HEK293T (cell line): ENCODE measurements around the gene BIRC6.
"Not testable (repeated sequence)": the region's sequence is repeated elsewhere in the genome, so short reads cannot be mapped to it uniquely, and the experiment has no call there.

Experiments used
- CTCF ChIA-PET: fragments of 350-600 bp; formaldehyde crosslinking; extraction: SDS; loops from one replicate; lab custom pipeline; 2021; ENCODE audit warnings: antibody characterized with exemption, inconsistent platforms; lab: Yijun Ruan, JAX
- POLR2A ChIA-PET: fragments of 350-600 bp; formaldehyde crosslinking; extraction: SDS; loops from one replicate; lab custom pipeline; 2020; ENCODE audit warnings: antibody characterized with exemption, inconsistent platforms; lab: Yijun Ruan, JAX
- DNase-seq: peaks from one replicate; pipeline ENCODE4 v3.0.0; 2012; ENCODE audit warnings: mixed read lengths; ENCODE audit errors: extremely low spot score
- ARNT ChIP-seq: fragments of 450-650 bp; IDR thresholded peaks from 2 replicates; pipeline ENCODE4 v1.6.1; 2017; ENCODE audit warnings: mild to moderate bottlenecking
- BHLHE40 ChIP-seq: fragments of 450-650 bp; IDR thresholded peaks from 2 replicates; pipeline ENCODE4 v1.6.1; 2016; ENCODE audit warnings: mild to moderate bottlenecking, moderate library complexity, borderline replicate concordance
- CTBP1 ChIP-seq: fragments of 450-650 bp; IDR thresholded peaks from 2 replicates; pipeline ENCODE4 v1.6.1; 2016; ENCODE audit warnings: borderline replicate concordance
- ELF4 ChIP-seq: fragments of 450-650 bp; IDR thresholded peaks from 2 replicates; pipeline ENCODE4 v1.6.1; 2017; ENCODE audit warnings: antibody characterized with exemption
- FOXA1 ChIP-seq: fragments of 450-650 bp; IDR thresholded peaks from 2 replicates; pipeline ENCODE4 v1.6.1; 2016; ENCODE audit warnings: mild to moderate bottlenecking
- FOXK2 ChIP-seq: fragments of 450-650 bp; IDR thresholded peaks from 2 replicates; pipeline ENCODE4 v1.6.1; 2016; ENCODE audit warnings: mild to moderate bottlenecking
- FOXM1 ChIP-seq: fragments of 450-650 bp; IDR thresholded peaks from 2 replicates; pipeline ENCODE4 v1.6.1; 2017; ENCODE audit warnings: mild to moderate bottlenecking, borderline replicate concordance
- HDGF ChIP-seq: fragments of 450-650 bp; IDR thresholded peaks from 2 replicates; pipeline ENCODE4 v1.6.1; 2017; ENCODE audit warnings: antibody characterized with exemption, borderline replicate concordance
- L3MBTL2 ChIP-seq: fragments of 450-650 bp; conservative IDR thresholded peaks from 2 replicates; pipeline ENCODE4 v1.6.1; 2016; ENCODE audit warnings: mild to moderate bottlenecking
- LEF1 ChIP-seq: fragments of 450-650 bp; IDR thresholded peaks from 2 replicates; pipeline ENCODE4 v1.6.1; 2017; ENCODE audit warnings: mild to moderate bottlenecking, borderline replicate concordance
- NFRKB ChIP-seq: fragments of 450-650 bp; IDR thresholded peaks from 2 replicates; pipeline ENCODE4 v1.6.1; 2016; ENCODE audit warnings: mild to moderate bottlenecking, moderate library complexity
- SP1 ChIP-seq: fragments of 450-650 bp; IDR thresholded peaks from 2 replicates; pipeline ENCODE4 v1.6.1; 2017
- SUZ12 ChIP-seq: fragments of 450-650 bp; IDR thresholded peaks from 2 replicates; pipeline ENCODE4 v1.6.1; 2016; ENCODE audit warnings: mild to moderate bottlenecking
- TARDBP ChIP-seq: fragments of 450-650 bp; IDR thresholded peaks from 2 replicates; pipeline ENCODE4 v1.6.1; 2016
- ZNF384 ChIP-seq: fragments of 450-650 bp; IDR thresholded peaks from 2 replicates; pipeline ENCODE4 v1.6.1; 2016
- TF ChIP-seq, protein P1 (sequence below): fragments of 450-650 bp; IDR thresholded peaks from 2 replicates; pipeline ENCODE4 v1.6.1; 2016

Gene BIRC6

DNA sequence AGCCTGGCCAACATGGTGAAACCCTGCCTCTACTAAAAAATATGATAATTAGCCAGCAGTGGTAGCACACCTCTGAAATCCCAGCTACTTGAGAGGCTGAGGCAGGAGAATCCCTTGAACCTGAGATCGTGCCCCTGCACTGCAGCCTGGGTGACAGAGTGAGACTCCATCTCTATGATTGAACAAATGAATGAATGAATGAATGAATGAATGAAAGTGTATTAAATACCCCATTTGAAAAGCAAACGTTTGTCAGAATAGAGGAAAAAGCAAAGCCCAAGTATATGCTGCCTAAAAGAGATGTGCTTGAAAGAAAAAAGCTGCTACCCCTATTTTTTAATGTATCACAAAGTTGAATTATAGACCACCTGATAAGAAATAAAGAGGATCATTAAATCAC lies 181.9 kb downstream of the BIRC6 start:
- CTCF ChIA-PET = interaction anchor here (0.7 kb wide), 1 partner anchor 281 kb away, joined by 5 read pairs; no protein-coding TSS in a partner anchor

GRCh38 chr2:32552483-32552882 lies 195.7 kb downstream of the BIRC6 start:
- DNase-seq, CTCF ChIA-PET, POLR2A ChIA-PET: not testable (repeated sequence)

More for the DNA sequence above, 181.9 kb downstream of the BIRC6 start:
- TF ChIP-seq L3MBTL2 (no peak), ARNT (no peak), CTBP1 (no peak), SP1 (no peak), ZNF384 (no peak), NFRKB (no peak)
- DNase-seq = no peak
- POLR2A ChIA-PET = no interaction called here

GRCh38 chr2:32553829-32554432 lies 197.1 kb downstream of the BIRC6 start:
- CTCF ChIA-PET = no interaction called here
- DNase-seq = peak; percentile 25
- POLR2A ChIA-PET = no interaction called here
- TF ChIP-seq LEF1 = no peak
- no peak for TF ChIP-seq ARNT
- TF ChIP-seq ELF4 = no peak
- TF ChIP-seq TARDBP = no peak
- no peak for TF ChIP-seq L3MBTL2
- TF ChIP-seq, protein P1, sequence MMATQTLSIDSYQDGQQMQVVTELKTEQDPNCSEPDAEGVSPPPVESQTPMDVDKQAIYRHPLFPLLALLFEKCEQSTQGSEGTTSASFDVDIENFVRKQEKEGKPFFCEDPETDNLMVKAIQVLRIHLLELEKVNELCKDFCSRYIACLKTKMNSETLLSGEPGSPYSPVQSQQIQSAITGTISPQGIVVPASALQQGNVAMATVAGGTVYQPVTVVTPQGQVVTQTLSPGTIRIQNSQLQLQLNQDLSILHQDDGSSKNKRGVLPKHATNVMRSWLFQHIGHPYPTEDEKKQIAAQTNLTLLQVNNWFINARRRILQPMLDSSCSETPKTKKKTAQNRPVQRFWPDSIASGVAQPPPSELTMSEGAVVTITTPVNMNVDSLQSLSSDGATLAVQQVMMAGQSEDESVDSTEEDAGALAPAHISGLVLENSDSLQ = no peak
- no peak for TF ChIP-seq FOXA1
- no peak for TF ChIP-seq HDGF
- TF ChIP-seq SUZ12 = no peak
- no peak for TF ChIP-seq ZNF384
- TF ChIP-seq CTBP1 = no peak
- TF ChIP-seq BHLHE40 = no peak
- no peak for TF ChIP-seq SP1
- no peak for TF ChIP-seq FOXM1
- no peak for TF ChIP-seq FOXK2
- TF ChIP-seq NFRKB = no peak

- ChIA-PET POLR2A (no interaction called here), CTCF (interaction anchor here (0.6 kb wide), 1 partner anchor 111 kb away, joined by 4 read pairs; no protein-coding TSS in a partner anchor)
- no peak for DNase-seq
- TF ChIP-seq HDGF (no peak), TARDBP (no peak), ARNT (no peak), LEF1 (no peak), FOXM1 (no peak), FOXK2 (no peak), NFRKB (no peak)
Measured at GRCh38 chr2:32558492-32558891, 201.7 kb downstream of the BIRC6 start.

DNA sequence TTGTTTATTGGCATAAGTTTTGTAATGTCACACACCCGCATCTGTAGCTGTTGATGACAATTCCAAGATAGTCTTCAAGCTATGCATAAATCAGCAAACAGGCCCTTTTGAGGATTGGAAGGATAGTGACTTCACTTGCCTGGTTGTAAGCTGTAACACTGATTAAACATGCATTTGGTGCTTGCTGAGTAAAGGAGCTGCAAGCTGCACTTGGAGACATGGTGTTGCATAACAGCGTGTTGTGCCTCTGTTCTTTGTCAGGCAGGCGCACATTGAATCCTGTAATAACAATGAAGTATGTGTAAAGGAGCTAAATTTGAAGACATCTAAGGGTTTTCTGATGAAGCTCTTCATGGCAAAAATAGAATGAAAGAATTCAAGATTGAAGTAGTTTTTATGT lies 202.3 kb downstream of the BIRC6 start:
- TF ChIP-seq BHLHE40 (no peak), ZNF384 (no peak), SUZ12 (no peak), SP1 (no peak), ELF4 (no peak), LEF1 (no peak), NFRKB (no peak), FOXA1 (no peak), TARDBP (no peak)
- TF ChIP-seq, protein P1 = no peak
- no peak for DNase-seq
- CTCF ChIA-PET = interaction anchor here (0.6 kb wide), 1 partner anchor 46 kb away, joined by 4 read pairs; no protein-coding TSS in a partner anchor
- POLR2A ChIA-PET = no interaction called here

- TF ChIP-seq HDGF (no peak), NFRKB (no peak), BHLHE40 (no peak), SUZ12 (no peak), FOXM1 (no peak), CTBP1 (no peak), ELF4 (no peak), ARNT (no peak), FOXA1 (no peak), FOXK2 (no peak), ZNF384 (no peak), TARDBP (no peak), LEF1 (no peak), L3MBTL2 (no peak), SP1 (no peak)
- TF ChIP-seq, protein P1 = no peak
- ChIA-PET CTCF (no interaction called here), POLR2A (no interaction called here)
- no peak for DNase-seq
Measured at GRCh38 chr2:32562906-32563305, 206.1 kb downstream of the BIRC6 start.
